Measurements from ENCODE around the gene COP1. TPM values are rescaled to one million over a fixed set of nuclear protein-coding genes. Genes with fewer than 3 reads are reported as not detected.

COP1 gene
- total RNA-seq, 4 donors from 2014 or later = 53.4 to 85.5 (median 68.4) TPM

- DNase-seq = no peak
- TF ChIP-seq POLR2A (IDR thresholded peaks at IDR 0.05) (no peak), CTCF (IDR thresholded peaks at IDR 0.05) (no peak)
- Histone ChIP-seq H3K4me3 (no peak overlapping the region), H3K27me3 (no peaks in the 10 kb centered on the region), H3K36me3 (no peaks in the 10 kb centered on the region), H3K4me1 (no peaks in the 10 kb centered on the region), H3K27ac (no peak overlapping the region), H3K9me3 (peaks cover 0 to 3% of the 10 kb centered on the region in 2 donors)
- intact Hi-C loops (cut with DNase I; ENCODE audit: low total_unique reads) = no loop called here
Measured at GRCh38 chr1:175978926-175979325, 228.2 kb downstream of the COP1 start.

- Histone ChIP-seq H3K4me3 (no peak overlapping the region), H3K9me3 (peaks cover 0 to 1% of the 10 kb centered on the region in 2 donors), H3K4me1 (no peaks in the 10 kb centered on the region), H3K27me3 (no peaks in the 10 kb centered on the region), H3K27ac (no peak overlapping the region), H3K36me3 (no peaks in the 10 kb centered on the region)
- intact Hi-C loops (cut with DNase I; ENCODE audit: low total_unique reads) = no loop called here
- no peak for DNase-seq
- TF ChIP-seq POLR2A (IDR thresholded peaks at IDR 0.05) (no peak), CTCF (IDR thresholded peaks at IDR 0.05) (no peak)
Measured at GRCh38 chr1:175978476-175978875, 228.6 kb downstream of the COP1 start.

- H3K27ac ChIP-seq = no peak overlapping the region
- no peak for TF ChIP-seq CTCF (IDR thresholded peaks at IDR 0.05)
- TF ChIP-seq POLR2A (IDR thresholded peaks at IDR 0.05) = no peak
- no peaks in the 10 kb centered on the region for H3K9me3 ChIP-seq
- no peak for DNase-seq
- intact Hi-C loops (cut with DNase I; ENCODE audit: low total_unique reads) = no loop called here
- H3K27me3 ChIP-seq = no peaks in the 10 kb centered on the region
- no peak overlapping the region for H3K4me3 ChIP-seq
- H3K4me1 ChIP-seq = no peaks in the 10 kb centered on the region
- no peaks in the 10 kb centered on the region for H3K36me3 ChIP-seq
Measured at GRCh38 chr1:175976865-175977642, 230.0 kb downstream of the COP1 start.

- Histone ChIP-seq H3K27ac (no peak overlapping the region), H3K4me1 (no peaks in the 10 kb centered on the region), H3K9me3 (no peaks in the 10 kb centered on the region), H3K36me3 (no peaks in the 10 kb centered on the region), H3K4me3 (no peak overlapping the region), H3K27me3 (no peaks in the 10 kb centered on the region)
- DNase-seq = no peak
- intact Hi-C loops (cut with DNase I; ENCODE audit: low total_unique reads) = no loop called here
- TF ChIP-seq CTCF (IDR thresholded peaks at IDR 0.05) (no peak), POLR2A (IDR thresholded peaks at IDR 0.05) (no peak)
Measured at GRCh38 chr1:175969231-175969630, 237.9 kb downstream of the COP1 start.

GRCh38 chr1:175968486-175969172 lies 238.5 kb downstream of the COP1 start:
- H3K27ac ChIP-seq = no peak overlapping the region
- H3K36me3 ChIP-seq = no peaks in the 10 kb centered on the region
- intact Hi-C loops (cut with DNase I; ENCODE audit: low total_unique reads) = no loop called here
- H3K27me3 ChIP-seq = no peaks in the 10 kb centered on the region
- H3K4me1 ChIP-seq = no peaks in the 10 kb centered on the region
- H3K9me3 ChIP-seq = no peaks in the 10 kb centered on the region
- TF ChIP-seq CTCF (IDR thresholded peaks at IDR 0.05) = no peak
- TF ChIP-seq POLR2A (IDR thresholded peaks at IDR 0.05) = no peak
- no peak for DNase-seq
- no peak overlapping the region for H3K4me3 ChIP-seq

Measured in uterus (tissue), 4 donors.